ENCODE measurements around the gene GPR146. TPM values are rescaled to one million over a fixed set of nuclear protein-coding genes. Genes with fewer than 3 reads are reported as not detected.

Gene GPR146
- total RNA-seq, 1 donor from 2014 or later, result 36.1 TPM

GRCh38 chr7:1087952-1088920, 43.9 kb downstream of the GPR146 start, which contains the start of gene GPER1:
GPER1 (plus strand) TSS chr7:1088113; CDS start chr7:1091729, 3,616 bp downstream.
- H3K4me1 ChIP-seq, result peaks cover 41% of the 10 kb centered on the region
- H3K27ac ChIP-seq, result peak within 1 kb of the TSS; percentile 68
- H3K9me3 ChIP-seq, result no peaks in the 10 kb centered on the region
- peaks cover 0 to 8% of the 10 kb centered on the region in 2 donors for H3K36me3 ChIP-seq
- peak within 1 kb of the TSS; percentile 43 to 52 for H3K4me3 ChIP-seq
- no peak for DNase-seq (ENCODE audit: extremely low spot score in 2 of 2)
- intact Hi-C loops (cut with DNase I), result loop anchor here (5.0 to 10.0 kb wide), 2 partner anchors 34 to 87 kb away; no protein-coding TSS in a partner anchor
- H3K27me3 ChIP-seq, result no peaks in the 10 kb centered on the region
- TF ChIP-seq POLR2AphosphoS5 (IDR thresholded peaks at IDR 0.05; ENCODE audit: insufficient read depth in 1 of 2, low read depth in 1 of 2) (peak in 1 of 2 donors; percentile 51), POLR2A (IDR thresholded peaks at IDR 0.05) (no peak)

GRCh38 chr7:1090236-1090635, 45.9 kb downstream of the GPR146 start:
- H3K4me1 ChIP-seq, result peaks cover 33% of the 10 kb centered on the region
- H3K36me3 ChIP-seq, result peaks cover 0 to 8% of the 10 kb centered on the region in 2 donors
- TF ChIP-seq CTCF (IDR thresholded peaks at IDR 0.05) (no peak), POLR2AphosphoS5 (IDR thresholded peaks at IDR 0.05; ENCODE audit: insufficient read depth in 1 of 2, low read depth in 1 of 2) (no peak), POLR2A (IDR thresholded peaks at IDR 0.05) (no peak)
- no peak overlapping the region for H3K27ac ChIP-seq
- H3K9me3 ChIP-seq, result no peaks in the 10 kb centered on the region
- intact Hi-C loops (cut with DNase I), result no loop called here
- no peak for DNase-seq (ENCODE audit: extremely low spot score in 2 of 2)
- H3K27me3 ChIP-seq, result no peaks in the 10 kb centered on the region
- H3K4me3 ChIP-seq, result no peak overlapping the region

DNA sequence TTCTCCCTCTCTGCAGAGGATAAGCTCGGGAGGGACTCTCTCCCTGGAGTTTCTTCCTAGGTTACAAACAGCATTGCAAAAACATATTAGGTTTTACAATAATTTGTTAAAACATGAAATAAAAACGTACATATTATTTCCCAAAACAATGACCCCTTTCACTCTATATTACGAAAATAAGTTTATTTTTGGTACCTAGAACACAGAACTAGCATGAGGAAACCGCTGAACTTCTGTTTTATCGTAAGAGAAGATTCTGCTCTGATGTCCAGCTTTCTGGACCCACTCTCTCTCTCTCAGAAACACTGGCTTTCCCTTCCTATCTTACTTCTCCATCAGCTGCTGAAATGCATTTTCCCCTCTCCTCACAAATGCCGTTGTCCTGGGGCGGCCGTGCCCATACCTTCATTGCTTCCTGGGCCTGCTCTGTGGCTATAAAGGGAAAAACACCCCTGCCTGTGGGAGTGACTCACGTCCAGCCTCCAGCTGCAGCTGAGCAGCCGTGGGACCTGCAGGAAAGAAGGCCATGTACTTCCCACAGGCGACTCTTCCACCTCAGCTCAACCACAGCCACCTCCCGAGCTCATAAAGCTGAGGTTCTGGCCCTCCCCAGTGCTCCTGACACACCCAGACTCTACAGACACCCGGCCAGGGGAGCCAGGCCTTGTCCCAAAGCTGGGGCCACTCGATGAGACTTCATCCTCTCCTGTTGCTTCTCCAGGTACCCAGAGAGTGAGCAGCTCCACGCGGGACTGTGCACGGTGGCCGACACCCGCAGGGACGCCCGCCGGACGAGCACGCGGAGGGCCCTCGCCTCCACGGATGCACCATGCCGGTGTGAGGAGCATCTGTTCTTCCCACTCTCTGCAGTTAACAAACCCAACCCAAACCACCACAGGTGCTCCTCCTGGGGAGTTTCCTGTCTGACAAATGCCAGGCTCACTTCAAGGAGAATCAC, 46.6 kb downstream of the GPR146 start:
- no peak overlapping the region for H3K27ac ChIP-seq
- TF ChIP-seq POLR2AphosphoS5 (IDR thresholded peaks at IDR 0.05; ENCODE audit: insufficient read depth in 1 of 2, low read depth in 1 of 2) (no peak), POLR2A (IDR thresholded peaks at IDR 0.05) (no peak), CTCF (IDR thresholded peaks at IDR 0.05) (no peak)
- H3K4me3 ChIP-seq, result no peak overlapping the region
- intact Hi-C loops (cut with DNase I), result no loop called here
- peaks cover 36% of the 10 kb centered on the region for H3K4me1 ChIP-seq
- H3K9me3 ChIP-seq, result no peaks in the 10 kb centered on the region
- H3K27me3 ChIP-seq, result no peaks in the 10 kb centered on the region
- DNase-seq (ENCODE audit: extremely low spot score in 2 of 2), result no peak
- peaks cover 0 to 8% of the 10 kb centered on the region in 2 donors for H3K36me3 ChIP-seq

DNA sequence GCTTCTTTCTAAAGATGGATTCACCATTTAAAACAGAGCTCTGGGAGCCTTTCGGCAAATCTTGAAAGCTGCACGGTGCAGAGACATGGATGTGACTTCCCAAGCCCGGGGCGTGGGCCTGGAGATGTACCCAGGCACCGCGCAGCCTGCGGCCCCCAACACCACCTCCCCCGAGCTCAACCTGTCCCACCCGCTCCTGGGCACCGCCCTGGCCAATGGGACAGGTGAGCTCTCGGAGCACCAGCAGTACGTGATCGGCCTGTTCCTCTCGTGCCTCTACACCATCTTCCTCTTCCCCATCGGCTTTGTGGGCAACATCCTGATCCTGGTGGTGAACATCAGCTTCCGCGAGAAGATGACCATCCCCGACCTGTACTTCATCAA, 47.3 kb downstream of the GPR146 start:
- H3K36me3 ChIP-seq, result peaks cover 0 to 8% of the 10 kb centered on the region in 2 donors
- TF ChIP-seq POLR2AphosphoS5 (IDR thresholded peaks at IDR 0.05; ENCODE audit: insufficient read depth in 1 of 2, low read depth in 1 of 2) (no peak), POLR2A (IDR thresholded peaks at IDR 0.05) (no peak), CTCF (IDR thresholded peaks at IDR 0.05) (no peak)
- intact Hi-C loops (cut with DNase I), result no loop called here
- no peak for DNase-seq (ENCODE audit: extremely low spot score in 2 of 2)
- no peak overlapping the region for H3K4me3 ChIP-seq
- no peaks in the 10 kb centered on the region for H3K9me3 ChIP-seq
- H3K27ac ChIP-seq, result no peak overlapping the region
- H3K27me3 ChIP-seq, result no peaks in the 10 kb centered on the region
- peaks cover 36% of the 10 kb centered on the region for H3K4me1 ChIP-seq

GRCh38 chr7:1092161-1092632, 47.9 kb downstream of the GPR146 start:
- intact Hi-C loops (cut with DNase I), result no loop called here
- TF ChIP-seq CTCF (IDR thresholded peaks at IDR 0.05), result no peak
- no peak for TF ChIP-seq POLR2AphosphoS5 (IDR thresholded peaks at IDR 0.05; ENCODE audit: insufficient read depth in 1 of 2, low read depth in 1 of 2)
- TF ChIP-seq POLR2A (IDR thresholded peaks at IDR 0.05), result no peak
- peaks cover 0 to 8% of the 10 kb centered on the region in 2 donors for H3K36me3 ChIP-seq
- no peak overlapping the region for H3K4me3 ChIP-seq
- H3K9me3 ChIP-seq, result no peaks in the 10 kb centered on the region
- DNase-seq (ENCODE audit: extremely low spot score in 2 of 2), result no peak
- H3K27ac ChIP-seq, result no peak overlapping the region
- H3K4me1 ChIP-seq, result peaks cover 36% of the 10 kb centered on the region
- no peaks in the 10 kb centered on the region for H3K27me3 ChIP-seq
